ENCODE measurements around the gene OR8G5.

DNA sequence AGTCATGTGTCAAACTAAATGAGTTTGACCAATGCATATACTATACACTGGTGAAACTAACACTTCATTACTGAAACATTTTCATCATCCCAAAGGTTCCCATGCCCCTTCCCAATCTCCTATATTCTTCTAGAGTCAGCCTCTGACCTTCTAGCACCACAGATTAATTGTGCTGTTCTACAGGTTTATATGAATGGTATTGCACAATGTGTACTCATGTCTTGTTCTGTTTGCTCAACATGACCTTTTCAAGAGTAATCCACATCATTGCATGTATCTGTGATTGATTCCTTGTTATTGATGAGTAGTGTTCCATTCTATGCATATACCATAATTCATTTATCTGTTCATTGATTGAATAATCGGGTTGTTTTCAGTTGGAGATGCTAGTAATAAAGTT, 22.8 kb upstream of the OR8G5 start:
- TF ChIP-seq, protein P1, sequence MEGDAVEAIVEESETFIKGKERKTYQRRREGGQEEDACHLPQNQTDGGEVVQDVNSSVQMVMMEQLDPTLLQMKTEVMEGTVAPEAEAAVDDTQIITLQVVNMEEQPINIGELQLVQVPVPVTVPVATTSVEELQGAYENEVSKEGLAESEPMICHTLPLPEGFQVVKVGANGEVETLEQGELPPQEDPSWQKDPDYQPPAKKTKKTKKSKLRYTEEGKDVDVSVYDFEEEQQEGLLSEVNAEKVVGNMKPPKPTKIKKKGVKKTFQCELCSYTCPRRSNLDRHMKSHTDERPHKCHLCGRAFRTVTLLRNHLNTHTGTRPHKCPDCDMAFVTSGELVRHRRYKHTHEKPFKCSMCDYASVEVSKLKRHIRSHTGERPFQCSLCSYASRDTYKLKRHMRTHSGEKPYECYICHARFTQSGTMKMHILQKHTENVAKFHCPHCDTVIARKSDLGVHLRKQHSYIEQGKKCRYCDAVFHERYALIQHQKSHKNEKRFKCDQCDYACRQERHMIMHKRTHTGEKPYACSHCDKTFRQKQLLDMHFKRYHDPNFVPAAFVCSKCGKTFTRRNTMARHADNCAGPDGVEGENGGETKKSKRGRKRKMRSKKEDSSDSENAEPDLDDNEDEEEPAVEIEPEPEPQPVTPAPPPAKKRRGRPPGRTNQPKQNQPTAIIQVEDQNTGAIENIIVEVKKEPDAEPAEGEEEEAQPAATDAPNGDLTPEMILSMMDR (IDR thresholded peaks at IDR 0.05; ENCODE audit: insufficient read depth, low read depth, low read length), result no peak
- TF ChIP-seq EZH2 (IDR thresholded peaks at IDR 0.05; ENCODE audit: insufficient read depth, low read length), result no peak
